Testis (tissue), 2 donors: ENCODE data around the gene PRKCA.

Experiments
- CTCF ChIP-seq, 3 experiments: fragments of 450-650 bp in 2 of 3; fragments of 200-600 bp in 1 of 3; sonication (generic) in 1 of 3; IDR thresholded peaks; one replicate each; pipeline ENCODE4 v1.5.1; 2016 to 2019; ENCODE audit warnings: antibody characterized with exemption in 3 of 3, mild to moderate bottlenecking in 2 of 3, moderate library complexity in 1 of 3
- POLR2A ChIP-seq: fragments of 450-650 bp; IDR thresholded peaks from one replicate; pipeline ENCODE4 v1.6.1; 2017; ENCODE audit warnings: antibody characterized with exemption, mild to moderate bottlenecking, moderate library complexity

- no peak for TF ChIP-seq CTCF (IDR thresholded peaks at IDR 0.05)
- no peak for TF ChIP-seq POLR2A
Measured at GRCh38 chr17:66687570-66688284, 385.3 kb downstream of the PRKCA start.
